OCI-LY1 (cell line): Measurements from ENCODE around the gene SGPP2.

Experiments used
- H2AFZ ChIP-seq: fragments of 200-600 bp; sonication (generic), shearing (Covaris generic); 2 replicates; pipeline ENCODE4 v1.6.0; 2014; ENCODE audit warnings: antibody characterized with exemption, mild to moderate bottlenecking, low read length
- H3F3A ChIP-seq: fragments of 200-600 bp; sonication (generic), shearing (Covaris generic); 2 replicates; pipeline ENCODE4 v1.6.0; 2014; ENCODE audit warnings: mild to moderate bottlenecking, antibody characterized with exemption, low read length, moderate library complexity; ENCODE audit not compliant: insufficient read depth
- H3K27ac ChIP-seq: fragments of 200-600 bp; sonication (generic); 2 replicates; pipeline ENCODE4 v1.5.1; 2014; ENCODE audit warnings: low read length, mixed run types, mild to moderate bottlenecking, low read depth; ENCODE audit not compliant: poor library complexity, severe bottlenecking
- H3K27me3 ChIP-seq: fragments of 200-600 bp; sonication (generic); 2 replicates; pipeline ENCODE4 v1.6.0; 2014; ENCODE audit warnings: antibody characterized with exemption, mild to moderate bottlenecking, low read length, moderate library complexity; ENCODE audit not compliant: insufficient read depth
- H3K36me3 ChIP-seq: fragments of 200-600 bp; sonication (generic); 2 replicates; pipeline ENCODE4 v1.6.1; 2014; ENCODE audit warnings: mild to moderate bottlenecking, antibody characterized with exemption, low read length, moderate library complexity, mixed read lengths; ENCODE audit not compliant: insufficient read depth
- H3K4me1 ChIP-seq: fragments of 200-600 bp; sonication (generic); 2 replicates; pipeline ENCODE4 v1.5.1; 2014; ENCODE audit warnings: mild to moderate bottlenecking, low read length, moderate library complexity; ENCODE audit not compliant: insufficient read depth, severe bottlenecking
- H3K4me2 ChIP-seq: fragments of 200-600 bp; sonication (generic), shearing (Covaris generic); 2 replicates; pipeline ENCODE4 v1.6.1; 2014; ENCODE audit warnings: low read length
- H3K4me3 ChIP-seq: fragments of 200-600 bp; sonication (generic); 2 replicates; pipeline ENCODE4 v1.5.1; 2014; ENCODE audit warnings: low read length, low read depth, mild to moderate bottlenecking, mixed read lengths; ENCODE audit not compliant: poor library complexity, severe bottlenecking
- H3K79me2 ChIP-seq: fragments of 200-600 bp; shearing (Covaris generic); 2 replicates; pipeline ENCODE4 v1.6.1; 2016; ENCODE audit warnings: mixed run types, low read length, mixed read lengths; ENCODE audit not compliant: insufficient read depth
- H3K9ac ChIP-seq: fragments of 200-600 bp; sonication (generic), shearing (Covaris generic); 2 replicates; pipeline ENCODE4 v1.6.1; 2014; ENCODE audit warnings: mild to moderate bottlenecking, low read length, mixed read lengths
- H3K9me2 ChIP-seq: fragments of 200-600 bp; sonication (generic), shearing (Covaris generic); 2 replicates; pipeline ENCODE4 v1.6.1; 2014; ENCODE audit warnings: low read depth, mild to moderate bottlenecking, low read length, mixed read lengths
- H3K9me3 ChIP-seq: fragments of 200-600 bp; shearing (Covaris generic); 2 replicates; pipeline ENCODE4 v1.6.1; 2014; ENCODE audit warnings: low read length, mixed read lengths
- H4K20me1 ChIP-seq: fragments of 200-600 bp; sonication (generic), shearing (Covaris generic); 2 replicates; pipeline ENCODE4 v1.6.0; 2016; ENCODE audit warnings: mild to moderate bottlenecking, low read length; ENCODE audit not compliant: insufficient read depth
- EZH2 ChIP-seq: fragments of 200-600 bp; sonication (generic), shearing (Covaris generic); IDR thresholded peaks from 2 replicates; pipeline ENCODE4 v1.8.0; 2017; ENCODE audit warnings: borderline replicate concordance, mixed run types, mild to moderate bottlenecking, antibody characterized with exemption, low read length, moderate library complexity, mixed read lengths
- TF ChIP-seq, protein P1 (sequence below): fragments of 200-600 bp; sonication (generic), shearing (Covaris generic); IDR thresholded peaks from 2 replicates; pipeline ENCODE4 v1.5.1; 2017; ENCODE audit warnings: mild to moderate bottlenecking, antibody characterized with exemption, low read length, moderate library complexity, mixed read lengths

The SGPP2 gene

DNA sequence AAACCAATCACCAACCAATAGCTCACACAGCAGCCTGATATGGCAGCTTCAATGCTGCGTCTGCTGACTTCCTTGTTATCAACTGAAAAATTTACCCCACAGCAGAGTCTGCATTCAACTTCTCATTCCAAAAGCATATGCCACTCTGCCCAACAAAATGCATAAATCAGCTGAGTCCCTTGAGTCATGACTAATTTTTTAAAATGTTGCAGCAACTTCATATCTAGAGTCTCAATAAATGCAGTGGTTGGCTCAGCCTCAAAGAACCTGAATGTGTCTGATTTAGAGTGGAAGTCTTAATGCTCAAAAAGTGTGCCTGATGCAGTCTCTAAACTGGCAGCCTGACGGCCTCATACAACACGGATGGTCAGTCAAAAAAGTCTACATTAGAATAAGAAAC is 185.0 kb downstream of the SGPP2 start:
- H3K36me3 ChIP-seq: peaks cover 85% of the 10 kb centered on the region

More for the DNA sequence above, 185.0 kb downstream of the SGPP2 start:
- H4K20me1 ChIP-seq: no peaks in the 10 kb centered on the region
- no peak overlapping the region for H3K4me2 ChIP-seq
- H3K9me2 ChIP-seq: no peaks in the 10 kb centered on the region
- H2AFZ ChIP-seq: no peak overlapping the region
- no peak overlapping the region for H3K9ac ChIP-seq
- no peaks in the 10 kb centered on the region for H3K9me3 ChIP-seq
- H3K27me3 ChIP-seq: no peaks in the 10 kb centered on the region
- H3K27ac ChIP-seq: no peak overlapping the region
- H3K4me3 ChIP-seq: no peak overlapping the region
- TF ChIP-seq, protein P1, sequence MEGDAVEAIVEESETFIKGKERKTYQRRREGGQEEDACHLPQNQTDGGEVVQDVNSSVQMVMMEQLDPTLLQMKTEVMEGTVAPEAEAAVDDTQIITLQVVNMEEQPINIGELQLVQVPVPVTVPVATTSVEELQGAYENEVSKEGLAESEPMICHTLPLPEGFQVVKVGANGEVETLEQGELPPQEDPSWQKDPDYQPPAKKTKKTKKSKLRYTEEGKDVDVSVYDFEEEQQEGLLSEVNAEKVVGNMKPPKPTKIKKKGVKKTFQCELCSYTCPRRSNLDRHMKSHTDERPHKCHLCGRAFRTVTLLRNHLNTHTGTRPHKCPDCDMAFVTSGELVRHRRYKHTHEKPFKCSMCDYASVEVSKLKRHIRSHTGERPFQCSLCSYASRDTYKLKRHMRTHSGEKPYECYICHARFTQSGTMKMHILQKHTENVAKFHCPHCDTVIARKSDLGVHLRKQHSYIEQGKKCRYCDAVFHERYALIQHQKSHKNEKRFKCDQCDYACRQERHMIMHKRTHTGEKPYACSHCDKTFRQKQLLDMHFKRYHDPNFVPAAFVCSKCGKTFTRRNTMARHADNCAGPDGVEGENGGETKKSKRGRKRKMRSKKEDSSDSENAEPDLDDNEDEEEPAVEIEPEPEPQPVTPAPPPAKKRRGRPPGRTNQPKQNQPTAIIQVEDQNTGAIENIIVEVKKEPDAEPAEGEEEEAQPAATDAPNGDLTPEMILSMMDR: no peak
- no peak for TF ChIP-seq EZH2
- H3F3A ChIP-seq: no peaks in the 10 kb centered on the region; the same call in 1 of the 2 replicates
- no peaks in the 10 kb centered on the region for H3K79me2 ChIP-seq
- H3K4me1 ChIP-seq: no peaks in the 10 kb centered on the region
